Measurements from ENCODE around the gene PIBF1. TPM values are rescaled to one million over a fixed set of nuclear protein-coding genes. Genes with fewer than 3 reads are reported as not detected.

The PIBF1 gene
- total RNA-seq, 6 experiments from 2014 or later = 5.3 to 10.9 (median 7.8) TPM

GRCh38 chr13:73062468-73062867, 280.5 kb downstream of the PIBF1 start:
- Histone ChIP-seq H3K27ac (no peak overlapping the region), H3K4me1 (no peaks in the 10 kb centered on the region), H3K27me3 (no peaks in the 10 kb centered on the region), H3K4me3 (no peak overlapping the region), H3K36me3 (no peaks in the 10 kb centered on the region), H3K9me3 (no peaks in the 10 kb centered on the region)
- no peak for DNase-seq
- ATAC-seq = no peak
- no peak for TF ChIP-seq CTCF (IDR thresholded peaks at IDR 0.05)
- 92% methylated on average over 12 of the region's 13 CpGs for WGBS (ENCODE audit: insufficient coverage, low coverage, low lambda C conversion rate, missing lambda C conversion rate)
- intact Hi-C loops (cut with DNase I) = no loop called here

GRCh38 chr13:73063166-73063565, 281.2 kb downstream of the PIBF1 start:
- no peak for DNase-seq
- H3K27me3 ChIP-seq = no peaks in the 10 kb centered on the region
- H3K27ac ChIP-seq = no peak overlapping the region
- intact Hi-C loops (cut with DNase I) = no loop called here
- no peaks in the 10 kb centered on the region for H3K4me1 ChIP-seq
- TF ChIP-seq POLR2A (IDR thresholded peaks at IDR 0.05) (no peak), CTCF (IDR thresholded peaks at IDR 0.05) (no peak)
- no peaks in the 10 kb centered on the region for H3K36me3 ChIP-seq
- H3K9me3 ChIP-seq = no peaks in the 10 kb centered on the region
- no peak for ATAC-seq
- no peak overlapping the region for H3K4me3 ChIP-seq
- WGBS (ENCODE audit: insufficient coverage, low coverage, low lambda C conversion rate, missing lambda C conversion rate) = 80% methylated on average over 3 of the region's 3 CpGs

GRCh38 chr13:73065036-73065435, 283.1 kb downstream of the PIBF1 start:
- no peak for TF ChIP-seq CTCF (IDR thresholded peaks at IDR 0.05)
- no peak for TF ChIP-seq POLR2A (IDR thresholded peaks at IDR 0.05)
- Histone ChIP-seq H3K9me3 (no peaks in the 10 kb centered on the region), H3K27ac (no peak overlapping the region), H3K36me3 (no peaks in the 10 kb centered on the region), H3K27me3 (no peaks in the 10 kb centered on the region), H3K4me3 (no peak overlapping the region), H3K4me1 (no peaks in the 10 kb centered on the region)
- WGBS (ENCODE audit: insufficient coverage, low coverage, low lambda C conversion rate, missing lambda C conversion rate) = 80% methylated on average over 2 of the region's 2 CpGs
- intact Hi-C loops (cut with DNase I) = no loop called here
- DNase-seq (no peak), ATAC-seq (no peak)

GRCh38 chr13:73065665-73066340, 283.9 kb downstream of the PIBF1 start:
- no peak overlapping the region for H3K4me3 ChIP-seq
- intact Hi-C loops (cut with DNase I) = no loop called here
- no peaks in the 10 kb centered on the region for H3K9me3 ChIP-seq
- no peak for ATAC-seq
- no peaks in the 10 kb centered on the region for H3K36me3 ChIP-seq
- H3K27me3 ChIP-seq = no peaks in the 10 kb centered on the region
- no peak overlapping the region for H3K27ac ChIP-seq
- H3K4me1 ChIP-seq = no peaks in the 10 kb centered on the region
- TF ChIP-seq CTCF (IDR thresholded peaks at IDR 0.05) = no peak
- no peak for TF ChIP-seq POLR2A (IDR thresholded peaks at IDR 0.05)
- no peak for DNase-seq
- 78% methylated on average over 7 of the region's 7 CpGs for WGBS (ENCODE audit: insufficient coverage, low coverage, low lambda C conversion rate, missing lambda C conversion rate)

Small RNAs within 50 kb of the gene (small RNA-seq; reads per million reads assigned to genes)
- gene RNU6-79P = 0 reads per million in 2 experiments

Other genes starting within 250 kb of the PIBF1 start
- 1 to 10 TPM; 1.0 to 2.0 (median 1.9) TPM for gene MZT1, start 54.5 kb upstream of the PIBF1 start, total RNA-seq
- gene BORA, start 54.2 kb upstream of the PIBF1 start, total RNA-seq = 1 to 10 TPM in 4 of 6 experiments, under 1 TPM in 2; 0.79 to 4.4 (median 1.0) TPM
- 10 to 100 TPM; 11.3 to 14.6 (median 14.1) TPM for gene DIS3, start 233 bp upstream of the PIBF1 start, total RNA-seq